Suprapubic skin (tissue), 4 donors: ENCODE measurements around the gene FDXR.

ENCODE experiments used
- POLR2A ChIP-seq, 2 donors: fragments of 450-650 bp; IDR thresholded peaks; one replicate each; pipeline ENCODE4 v1.6.1; 2017; ENCODE audit warnings: antibody characterized with exemption in 2 of 2, mild to moderate bottlenecking in 2 of 2, moderate library complexity in 2 of 2
- POLR2AphosphoS5 ChIP-seq, 3 donors: sonication (generic); formaldehyde crosslinking; IDR thresholded peaks; one replicate each; pipeline ENCODE4 v1.6.1; 2017; ENCODE audit warnings: antibody characterized with exemption in 3 of 3

DNA sequence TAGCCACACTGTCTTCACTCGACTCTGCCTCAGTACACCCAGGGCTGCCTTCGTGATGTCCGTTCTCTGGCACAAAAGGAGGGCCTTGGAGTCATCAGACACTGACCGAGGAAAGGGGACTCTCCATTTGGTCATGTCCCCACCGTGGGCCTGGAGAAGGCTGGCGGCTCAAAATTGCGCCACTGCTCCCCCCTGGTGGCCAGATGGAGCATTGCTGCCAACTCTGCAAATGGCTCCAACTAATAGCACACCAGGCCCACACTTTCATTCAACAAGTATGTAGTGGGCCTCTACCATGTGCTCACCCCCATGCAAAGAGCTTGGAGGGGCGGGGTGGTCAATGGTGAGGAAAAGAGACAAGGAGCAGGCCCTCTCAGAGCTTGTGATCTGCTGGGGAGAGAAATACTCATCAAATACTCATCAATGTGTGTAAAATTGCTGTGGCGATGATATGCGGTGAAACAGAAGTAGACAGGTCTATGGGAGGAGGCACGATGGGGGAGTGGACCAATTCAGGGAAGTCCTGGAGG is 7.9 kb downstream of the FDXR start:
- TF ChIP-seq POLR2AphosphoS5 (IDR thresholded peaks at IDR 0.05) (no peak), POLR2A (IDR thresholded peaks at IDR 0.05) (no peak)
